GM12865 (cell line): ENCODE measurements around the gene PSME3IP1.

Source experiments
- DNase-seq: peaks from one replicate; pipeline ENCODE4 v3.0.0; 2010; ENCODE audit warnings: low read depth
- H3K4me3 ChIP-seq: 2 replicates; pipeline ENCODE4 v1.5.1; 2011; ENCODE audit warnings: mild to moderate bottlenecking, low read depth, low read length, control low read depth
- CTCF ChIP-seq: IDR thresholded peaks from 2 replicates; pipeline ENCODE4 v1.5.1; 2011; ENCODE audit warnings: low read length, control low read depth, low read depth, inconsistent platforms; ENCODE audit not compliant: insufficient read depth; ENCODE audit errors: missing control alignments

Gene PSME3IP1

GRCh38 chr16:57185945-57186871, at the start of gene PSME3IP1, which contains the start of gene RSPRY1:
Gene PSME3IP1, minus strand, starts transcription at chr16:57186039. Its CDS starts 12,185 bp downstream, at chr16:57173854.
Gene RSPRY1, plus strand, starts transcription at chr16:57186329. Its CDS starts 18,330 bp downstream, at chr16:57204659.
- peak; percentile 100 for DNase-seq
- H3K4me3 ChIP-seq, result peak within 1 kb of the TSS; percentile 91

GRCh38 chr16:57235128-57236021, 49.5 kb upstream of the PSME3IP1 start:
- H3K4me3 ChIP-seq, result no peak overlapping the region
- no peak for TF ChIP-seq CTCF
- DNase-seq, result peak; percentile 44

More at GRCh38 chr16:57185945-57186871, at the start of gene PSME3IP1, which contains the start of gene RSPRY1:
- TF ChIP-seq CTCF, result no peak

GRCh38 chr16:57234707-57235092, 48.9 kb upstream of the PSME3IP1 start:
- no peak for DNase-seq
- H3K4me3 ChIP-seq, result no peak overlapping the region
- no peak for TF ChIP-seq CTCF

GRCh38 chr16:57233944-57234706, 48.3 kb upstream of the PSME3IP1 start:
- H3K4me3 ChIP-seq, result no peak overlapping the region
- TF ChIP-seq CTCF, result no peak
- no peak for DNase-seq

- H3K4me3 ChIP-seq, result no peak overlapping the region
- no peak for TF ChIP-seq CTCF
- no peak for DNase-seq
Observed at GRCh38 chr16:57231821-57232350, 46.0 kb upstream of the PSME3IP1 start.

GRCh38 chr16:57229079-57229478, 43.2 kb upstream of the PSME3IP1 start:
- TF ChIP-seq CTCF, result no peak
- no peak overlapping the region for H3K4me3 ChIP-seq
- DNase-seq, result no peak
